Measurements from ENCODE around the gene MMRN2. TPM values are rescaled to one million over a fixed set of nuclear protein-coding genes. Genes with fewer than 3 reads are reported as not detected.

MMRN2 gene
- total and polyA plus RNA-seq, 7 donors, result 12.0 to 29.0 (median 16.4) TPM

DNA sequence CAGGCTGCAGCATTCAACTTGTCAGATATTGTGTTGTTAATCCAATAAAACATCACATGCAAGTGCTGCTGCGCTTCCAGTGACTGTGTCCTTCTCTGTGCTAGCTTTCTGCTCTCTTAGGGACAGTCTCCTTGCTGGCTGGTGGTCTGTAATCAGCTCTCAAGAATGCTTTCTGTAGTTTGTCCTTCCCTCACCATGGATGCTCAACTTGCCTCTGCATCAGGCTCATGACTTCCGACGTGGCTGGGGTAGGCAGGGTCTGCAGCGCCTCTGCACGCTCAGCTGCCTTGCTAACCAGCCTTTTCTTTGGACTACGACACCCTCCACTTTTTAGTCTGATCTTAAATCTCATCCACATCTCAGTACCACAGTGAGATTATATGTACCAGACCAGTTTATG lies 58.3 kb downstream of the MMRN2 start:
- ATAC-seq (no peak), DNase-seq (no peak)
- WGBS, 3 donors, result 61 to 68% (median 64%) methylated on average over 6 of the region's 6 CpGs
- no peak overlapping the region for H3K27ac ChIP-seq
- peaks cover 0 to 6% of the 10 kb centered on the region in 2 donors for H3K36me3 ChIP-seq (ENCODE audit: insufficient read depth in 1 of 2, low read depth in 1 of 2)
- intact Hi-C loops (cut with DNase I), result loop anchor here (2.0 to 5.0 kb wide), 2 partner anchors 188 to 207 kb away; no protein-coding TSS in a partner anchor
- no peaks in the 10 kb centered on the region for H3K27me3 ChIP-seq (ENCODE audit: insufficient read depth in 3 of 3, low read length in 2 of 3)
- no peaks in the 10 kb centered on the region for H3K9me3 ChIP-seq
- TF ChIP-seq, protein P1, sequence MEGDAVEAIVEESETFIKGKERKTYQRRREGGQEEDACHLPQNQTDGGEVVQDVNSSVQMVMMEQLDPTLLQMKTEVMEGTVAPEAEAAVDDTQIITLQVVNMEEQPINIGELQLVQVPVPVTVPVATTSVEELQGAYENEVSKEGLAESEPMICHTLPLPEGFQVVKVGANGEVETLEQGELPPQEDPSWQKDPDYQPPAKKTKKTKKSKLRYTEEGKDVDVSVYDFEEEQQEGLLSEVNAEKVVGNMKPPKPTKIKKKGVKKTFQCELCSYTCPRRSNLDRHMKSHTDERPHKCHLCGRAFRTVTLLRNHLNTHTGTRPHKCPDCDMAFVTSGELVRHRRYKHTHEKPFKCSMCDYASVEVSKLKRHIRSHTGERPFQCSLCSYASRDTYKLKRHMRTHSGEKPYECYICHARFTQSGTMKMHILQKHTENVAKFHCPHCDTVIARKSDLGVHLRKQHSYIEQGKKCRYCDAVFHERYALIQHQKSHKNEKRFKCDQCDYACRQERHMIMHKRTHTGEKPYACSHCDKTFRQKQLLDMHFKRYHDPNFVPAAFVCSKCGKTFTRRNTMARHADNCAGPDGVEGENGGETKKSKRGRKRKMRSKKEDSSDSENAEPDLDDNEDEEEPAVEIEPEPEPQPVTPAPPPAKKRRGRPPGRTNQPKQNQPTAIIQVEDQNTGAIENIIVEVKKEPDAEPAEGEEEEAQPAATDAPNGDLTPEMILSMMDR (IDR thresholded peaks at IDR 0.05), result no peak
- H3K4me3 ChIP-seq, result no peak overlapping the region
- peaks cover 21% of the 10 kb centered on the region for H3K4me1 ChIP-seq

DNA sequence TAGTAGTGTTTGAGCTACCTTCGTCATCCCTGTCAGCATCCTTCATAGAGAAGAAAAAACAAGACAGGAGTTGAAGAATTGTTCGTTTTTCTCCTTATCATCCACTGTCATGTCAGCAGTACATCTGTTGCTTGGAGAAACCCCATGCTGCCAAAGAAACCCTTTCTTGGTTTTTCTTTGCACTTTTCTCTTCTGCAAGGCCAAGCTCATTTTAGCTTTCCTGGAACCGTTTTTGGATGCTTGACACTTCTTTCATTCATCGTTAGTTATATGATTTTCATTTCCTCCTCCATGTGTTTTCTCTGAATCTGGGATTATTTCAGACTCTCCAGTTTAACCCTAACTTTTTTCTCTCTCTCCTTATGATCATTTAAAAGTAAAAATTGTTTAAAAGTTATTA lies 58.9 kb downstream of the MMRN2 start:
- WGBS, 3 donors, result 65 to 67% (median 66%) methylated on average over 4 of the region's 4 CpGs
- Histone ChIP-seq H3K4me1 (peaks cover 21% of the 10 kb centered on the region), H3K9me3 (no peaks in the 10 kb centered on the region), H3K27me3 (ENCODE audit: insufficient read depth in 3 of 3, low read length in 2 of 3) (no peaks in the 10 kb centered on the region), H3K36me3 (ENCODE audit: insufficient read depth in 1 of 2, low read depth in 1 of 2) (peaks cover 0 to 6% of the 10 kb centered on the region in 2 donors), H3K4me3 (no peak overlapping the region), H3K27ac (no peak overlapping the region)
- DNase-seq, result no peak
- intact Hi-C loops (cut with DNase I), result loop anchor here (2.0 to 5.0 kb wide), 2 partner anchors 188 to 206 kb away; no protein-coding TSS in a partner anchor
- TF ChIP-seq, protein P1 (IDR thresholded peaks at IDR 0.05), result no peak
- ATAC-seq, result no peak

DNA sequence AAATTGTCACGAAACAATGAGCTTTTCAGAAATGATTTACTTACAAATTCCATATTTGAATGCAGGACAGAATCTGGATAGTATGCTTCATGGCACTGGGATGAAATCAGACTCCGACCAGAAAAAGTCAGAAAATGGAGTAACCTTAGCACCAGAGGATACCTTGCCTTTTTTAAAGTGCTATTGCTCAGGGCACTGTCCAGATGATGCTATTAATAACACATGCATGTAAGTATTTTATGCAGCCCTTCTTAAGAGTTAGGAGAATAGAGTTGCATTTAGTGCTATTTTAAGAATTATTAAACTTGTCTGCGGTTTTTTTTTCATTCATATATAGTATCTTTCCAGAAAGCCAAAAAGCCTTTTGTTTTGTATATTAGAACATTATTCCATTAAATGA lies 67.4 kb downstream of the MMRN2 start:
- intact Hi-C loops (cut with DNase I), result loop anchor here in 1 of 2 donors (10.0 kb wide), 1 partner anchor 55 kb away; no protein-coding TSS in a partner anchor
- no peak overlapping the region for H3K4me3 ChIP-seq
- ATAC-seq (peak; percentile 54 to 83 (median 74)), DNase-seq (no peak)
- peak overlapping the region; percentile 69 for H3K27ac ChIP-seq
- peaks cover 22% of the 10 kb centered on the region for H3K4me1 ChIP-seq
- WGBS, 3 donors, result 20 to 37% (median 28%) methylated on average over 3 of the region's 3 CpGs
- no peaks in the 10 kb centered on the region for H3K27me3 ChIP-seq (ENCODE audit: insufficient read depth in 3 of 3, low read length in 2 of 3)
- H3K36me3 ChIP-seq (ENCODE audit: insufficient read depth in 1 of 2, low read depth in 1 of 2), result peaks cover 0 to 18% of the 10 kb centered on the region in 2 donors
- TF ChIP-seq, protein P1 (IDR thresholded peaks at IDR 0.05), result no peak
- H3K9me3 ChIP-seq, result no peaks in the 10 kb centered on the region

DNA sequence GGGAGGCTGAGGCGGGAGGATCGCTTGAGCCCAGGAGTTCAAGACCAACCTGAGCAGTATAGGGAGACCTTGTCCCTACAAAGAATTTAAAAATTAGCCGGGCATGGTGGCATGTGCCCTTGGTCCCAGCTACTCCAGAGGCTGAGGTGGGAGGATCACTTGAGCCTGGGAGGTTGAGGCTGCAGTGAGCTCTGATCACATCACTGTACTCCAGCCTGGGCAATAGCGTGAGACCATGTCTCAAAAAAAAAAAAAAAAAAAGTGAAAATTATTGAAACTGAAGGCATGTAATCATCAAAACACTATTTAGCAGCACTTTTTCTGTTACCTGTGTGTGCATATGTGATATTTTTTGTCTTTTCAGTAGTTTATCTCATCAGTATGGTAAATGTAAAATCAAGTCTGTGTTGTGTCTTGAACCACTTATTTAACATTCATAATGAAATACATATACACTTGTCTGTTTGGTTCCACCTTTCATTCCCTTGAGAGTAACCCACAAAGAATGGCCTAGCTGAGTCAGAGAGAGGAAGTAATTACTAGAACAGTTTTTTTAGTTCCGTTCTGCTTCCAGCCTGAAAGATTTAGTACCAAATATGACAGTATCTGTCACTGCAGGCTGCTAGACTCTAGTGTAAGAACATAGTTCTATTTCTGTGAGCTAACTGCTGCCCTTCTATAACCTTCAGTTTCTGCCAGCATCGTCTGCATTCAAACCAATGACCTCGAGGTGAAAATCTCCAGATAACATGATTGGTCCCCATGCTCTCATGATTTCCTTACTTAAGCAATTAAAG lies 68.6 kb downstream of the MMRN2 start:
- ATAC-seq, result peak; percentile 74 to 89 (median 83)
- 52 to 55% (median 52%) methylated on average over 7 of the region's 7 CpGs for WGBS, 3 donors
- DNase-seq, result no peak
- TF ChIP-seq, protein P1 (IDR thresholded peaks at IDR 0.05), result no peak
- H3K4me1 ChIP-seq, result peaks cover 22% of the 10 kb centered on the region
- intact Hi-C loops (cut with DNase I), result loop anchor here in 1 of 2 donors (10.0 kb wide), 1 partner anchor 54 kb away; no protein-coding TSS in a partner anchor
- no peaks in the 10 kb centered on the region for H3K9me3 ChIP-seq
- H3K27me3 ChIP-seq (ENCODE audit: insufficient read depth in 3 of 3, low read length in 2 of 3), result no peaks in the 10 kb centered on the region
- peaks cover 0 to 18% of the 10 kb centered on the region in 2 donors for H3K36me3 ChIP-seq (ENCODE audit: insufficient read depth in 1 of 2, low read depth in 1 of 2)
- H3K4me3 ChIP-seq, result no peak overlapping the region
- H3K27ac ChIP-seq, result peak overlapping the region; percentile 69

Other genes starting within 250 kb of the MMRN2 start
- gene BMPR1A, start 201.0 kb downstream of the MMRN2 start, total RNA-seq, result 10 to 100 TPM; 12.0 to 30.0 (median 26.2) TPM
- 10 to 100 TPM in 1 of 3 donors, 1 to 10 TPM in 2; 4.6 to 22.7 (median 6.0) TPM for gene BMPR1A, start 201.0 kb downstream of the MMRN2 start, polyA plus RNA-seq
- gene SNCG, start 984 bp upstream of the MMRN2 start, total RNA-seq, result 10 to 100 TPM in 1 of 4 donors, 1 to 10 TPM in 3; 5.8 to 11.9 (median 9.0) TPM
- gene SNCG, start 984 bp upstream of the MMRN2 start, polyA plus RNA-seq, result 10 to 100 TPM; 11.0 to 21.3 (median 14.8) TPM
- gene ADIRF, start 10.9 kb upstream of the MMRN2 start, total RNA-seq, result 10 to 100 TPM; 19.1 to 37.8 (median 26.7) TPM
- 10 to 100 TPM; 34.9 to 69.5 (median 42.5) TPM for gene ADIRF, start 10.9 kb upstream of the MMRN2 start, polyA plus RNA-seq
- gene FAM25A, start 62.7 kb upstream of the MMRN2 start, total RNA-seq, result not detected
- under 1 TPM in 1 of 3 donors, not detected in 2; 0.82 TPM for gene FAM25A, start 62.7 kb upstream of the MMRN2 start, polyA plus RNA-seq
- gene GLUD1, start 137.2 kb upstream of the MMRN2 start, total RNA-seq, result 10 to 100 TPM; 54.2 to 70.8 (median 58.7) TPM
- 10 to 100 TPM; 42.3 to 64.0 (median 57.0) TPM for gene GLUD1, start 137.2 kb upstream of the MMRN2 start, polyA plus RNA-seq
- 10 to 100 TPM in 3 of 4 donors, 1 to 10 TPM in 1; 7.9 to 14.5 (median 12.5) TPM for gene SHLD2, start 137.6 kb upstream of the MMRN2 start, total RNA-seq
- 10 to 100 TPM; 11.1 to 25.7 (median 24.0) TPM for gene SHLD2, start 137.6 kb upstream of the MMRN2 start, polyA plus RNA-seq

Measured in psoas muscle (tissue), 8 donors.